Medulla oblongata (tissue), 1 donor: ENCODE measurements around the gene TRIM44.
"Not testable (repeated sequence)": the region's sequence is repeated elsewhere in the genome, so short reads cannot be mapped to it uniquely, and the experiment has no call there.

Experiments used
- DNase-seq: peaks from one replicate; pipeline ENCODE4 v3.0.0-alpha.2; 2015; ENCODE audit errors: extremely low spot score

Gene TRIM44

GRCh38 chr11:35751664-35752061 is 89.1 kb downstream of the TRIM44 start:
- no peak for DNase-seq

GRCh38 chr11:35752115-35752514 is 89.5 kb downstream of the TRIM44 start:
- DNase-seq: no peak

GRCh38 chr11:35753573-35753972 is 91.0 kb downstream of the TRIM44 start:
- DNase-seq: not testable (repeated sequence)

GRCh38 chr11:35759951-35760350 is 97.4 kb downstream of the TRIM44 start:
- DNase-seq: not testable (repeated sequence)

- peak; percentile 41 for DNase-seq
These were observed 99.3 kb downstream of the TRIM44 start for GRCh38 chr11:35761899-35762298.

GRCh38 chr11:35763301-35763700 is 100.7 kb downstream of the TRIM44 start:
- no peak for DNase-seq

GRCh38 chr11:35763765-35764164 is 101.2 kb downstream of the TRIM44 start:
- DNase-seq: no peak

GRCh38 chr11:35764417-35764816 is 101.8 kb downstream of the TRIM44 start:
- no peak for DNase-seq

- no peak for DNase-seq
These were observed 102.6 kb downstream of the TRIM44 start for GRCh38 chr11:35765211-35765610.

GRCh38 chr11:35766651-35767050 is 104.1 kb downstream of the TRIM44 start:
- DNase-seq: no peak

GRCh38 chr11:35770425-35770824 is 107.8 kb downstream of the TRIM44 start:
- not testable (repeated sequence) for DNase-seq

- no peak for DNase-seq
These were observed 109.1 kb downstream of the TRIM44 start for GRCh38 chr11:35771722-35772121.

- DNase-seq: not testable (repeated sequence)
These were observed 114.7 kb downstream of the TRIM44 start for GRCh38 chr11:35777241-35777640.

- not testable (repeated sequence) for DNase-seq
These were observed 116.4 kb downstream of the TRIM44 start for GRCh38 chr11:35778943-35779342.

GRCh38 chr11:35779409-35779808 is 116.8 kb downstream of the TRIM44 start:
- no peak for DNase-seq

GRCh38 chr11:35780951-35781860 is 118.6 kb downstream of the TRIM44 start:
- no peak for DNase-seq

- no peak for DNase-seq
These were observed 119.4 kb downstream of the TRIM44 start for GRCh38 chr11:35781861-35782470.

GRCh38 chr11:35783809-35784208 is 121.2 kb downstream of the TRIM44 start:
- no peak for DNase-seq

- no peak for DNase-seq
These were observed 122.1 kb downstream of the TRIM44 start for GRCh38 chr11:35784699-35785098.

- no peak for DNase-seq
These were observed 123.0 kb downstream of the TRIM44 start for GRCh38 chr11:35785287-35786167.

GRCh38 chr11:35786188-35786587 is 123.6 kb downstream of the TRIM44 start:
- DNase-seq: no peak

GRCh38 chr11:35787013-35787504 is 124.5 kb downstream of the TRIM44 start:
- no peak for DNase-seq
